Activated CD8-positive, alpha-beta T cell treated with anti-CD3 and anti-CD28 coated beads for 36 hours (primary cell): Measurements from ENCODE around the gene HDAC10. TPM values are rescaled to one million over a fixed set of nuclear protein-coding genes. Genes with fewer than 3 reads are reported as not detected.

ENCODE experiments used
- ATAC-seq: fragments of 200-7000 bp; cut with Tn5 transposase; one replicate; pipeline ENCODE4 v1.10.0; 2021; ENCODE audit warnings: mild to moderate bottlenecking, moderate library complexity
- CTCF ChIA-PET: fragments of 350-600 bp; sonication (Branson Sonifier 250); formaldehyde crosslinking; loops from one replicate; lab custom pipeline; 2021; ENCODE audit warnings: antibody characterized with exemption; lab: Charles Lee
- POLR2A ChIA-PET: fragments of 350-600 bp; sonication (Branson Sonifier 250); formaldehyde crosslinking; loops from one replicate; lab custom pipeline; 2021; ENCODE audit warnings: antibody characterized with exemption; lab: Charles Lee
- DNase-seq: peaks from one replicate; pipeline ENCODE4 v3.0.0-alpha.2; 2020
- H3K27ac Mint-ChIP-seq: one replicate; pipeline ENCODE4 v1.8.0; 2021; ENCODE audit warnings: mild to moderate bottlenecking, mixed read lengths
- H3K27me3 Mint-ChIP-seq: one replicate; pipeline ENCODE4 v1.8.0; 2021; ENCODE audit warnings: mixed read lengths
- H3K36me3 Mint-ChIP-seq: one replicate; pipeline ENCODE4 v1.8.0; 2021; ENCODE audit warnings: low read depth, mixed read lengths
- H3K4me1 Mint-ChIP-seq: one replicate; pipeline ENCODE4 v1.8.0; 2021; ENCODE audit warnings: low read depth, mixed read lengths
- H3K4me3 Mint-ChIP-seq: one replicate; pipeline ENCODE4 v1.8.0; 2021; ENCODE audit warnings: mild to moderate bottlenecking, moderate library complexity, mixed read lengths
- H3K9me3 Mint-ChIP-seq: one replicate; pipeline ENCODE4 v1.8.0; 2021; ENCODE audit warnings: mixed read lengths
- CTCF ChIP-seq: fragments of 200-600 bp; IDR thresholded peaks from one replicate; pipeline ENCODE4 v1.8.0; 2022; ENCODE audit warnings: antibody characterized with exemption, mild to moderate bottlenecking
- intact Hi-C: fragments of 100-400 bp; cut with micrococcal nuclease; formaldehyde crosslinking; loops from one replicate; pipeline ENCODE4 v1.10.0; 2022
- total RNA-seq, 2 experiments: library from RNA; stranded (reverse); gene quantifications; one replicate each; pipeline ENCODE4 v1.2.3, GENCODE V29; 2021

Gene HDAC10
- total RNA-seq, 2 experiments from 2014 or later: 43.0 to 44.3 TPM

DNA sequence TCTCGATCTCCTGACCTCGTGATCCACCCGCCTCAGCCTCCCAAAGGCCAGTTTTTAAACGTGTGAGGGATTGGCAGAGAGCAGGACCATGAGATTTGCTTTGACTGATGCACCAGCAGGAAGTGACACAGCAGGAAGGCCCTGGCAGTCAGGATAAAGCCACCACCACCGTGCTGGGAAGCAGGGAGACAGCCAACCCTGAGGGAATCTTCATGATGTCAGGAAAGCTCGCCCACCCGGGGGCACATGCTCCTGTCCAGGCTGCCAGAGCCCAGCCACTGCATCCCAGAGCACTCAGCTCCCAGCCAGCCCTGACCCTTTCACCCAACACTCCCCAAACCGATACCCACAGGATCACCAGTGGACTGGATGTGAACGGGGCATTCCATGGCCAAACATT is 12.3 kb downstream of the HDAC10 start:
- ChIA-PET POLR2A (interaction anchor here (1.5 kb wide), 1 partner anchor 12 kb away, joined by 5 read pairs; the partner anchor contains the start of gene HDAC10), CTCF (interaction anchor here (0.7 to 1.6 kb wide), 3 partner anchors 89 to 103 kb away, joined by 3 to 6 read pairs (median 3); no protein-coding TSS in a partner anchor)
- Mint-ChIP-seq H3K4me1 (peaks cover 35% of the 10 kb centered on the region), H3K36me3 (peaks cover 26% of the 10 kb centered on the region), H3K9me3 (no peaks in the 10 kb centered on the region), H3K27me3 (no peaks in the 10 kb centered on the region), H3K4me3 (no peak overlapping the region), H3K27ac (no peak overlapping the region)
- ATAC-seq: no peak
- no peak for DNase-seq
- TF ChIP-seq CTCF: no peak
- intact Hi-C loops: no loop called here

- Mint-ChIP-seq H3K36me3 (peaks cover 23% of the 10 kb centered on the region), H3K27me3 (no peaks in the 10 kb centered on the region), H3K4me3 (no peak overlapping the region), H3K4me1 (peaks cover 29% of the 10 kb centered on the region), H3K9me3 (no peaks in the 10 kb centered on the region), H3K27ac (no peak overlapping the region)
- CTCF ChIA-PET: interaction anchor here (0.7 to 1.7 kb wide), 4 partner anchors 9 to 29 kb away, joined by 3 to 4 read pairs (median 4); partner anchors contain the start of gene HDAC10
- no peak for ATAC-seq
- no peak for DNase-seq
- POLR2A ChIA-PET: no interaction called here
- intact Hi-C loops: no loop called here
- TF ChIP-seq CTCF: peak; percentile 52
Measured at GRCh38 chr22:50236731-50237409, 14.2 kb downstream of the HDAC10 start.

- Mint-ChIP-seq H3K9me3 (no peaks in the 10 kb centered on the region), H3K4me3 (no peak overlapping the region), H3K4me1 (peaks cover 21% of the 10 kb centered on the region), H3K27ac (no peak overlapping the region), H3K27me3 (no peaks in the 10 kb centered on the region), H3K36me3 (peaks cover 22% of the 10 kb centered on the region)
- ATAC-seq: no peak
- DNase-seq: no peak
- intact Hi-C loops: no loop called here
- POLR2A ChIA-PET: no interaction called here
- no peak for TF ChIP-seq CTCF
- CTCF ChIA-PET: interaction anchor here (1.4 kb wide), 1 partner anchor 8 kb away, joined by 3 read pairs; no protein-coding TSS in a partner anchor
Measured at GRCh38 chr22:50233223-50233622, 17.8 kb downstream of the HDAC10 start.

GRCh38 chr22:50232481-50233151 is 18.4 kb downstream of the HDAC10 start:
- DNase-seq (no peak), ATAC-seq (no peak)
- H3K36me3 Mint-ChIP-seq: peaks cover 20% of the 10 kb centered on the region
- H3K27me3 Mint-ChIP-seq: no peaks in the 10 kb centered on the region
- POLR2A ChIA-PET: no interaction called here
- peaks cover 21% of the 10 kb centered on the region for H3K4me1 Mint-ChIP-seq
- intact Hi-C loops: no loop called here
- no peak for TF ChIP-seq CTCF
- H3K4me3 Mint-ChIP-seq: no peak overlapping the region
- H3K27ac Mint-ChIP-seq: no peak overlapping the region
- CTCF ChIA-PET: interaction anchor here (1.4 kb wide), 1 partner anchor 8 kb away, joined by 3 read pairs; no protein-coding TSS in a partner anchor
- H3K9me3 Mint-ChIP-seq: no peaks in the 10 kb centered on the region

GRCh38 chr22:50229370-50229769 is 21.7 kb downstream of the HDAC10 start:
- Mint-ChIP-seq H3K4me1 (no peaks in the 10 kb centered on the region), H3K36me3 (peaks cover 20% of the 10 kb centered on the region), H3K4me3 (no peak overlapping the region), H3K27ac (no peak overlapping the region), H3K27me3 (no peaks in the 10 kb centered on the region), H3K9me3 (no peaks in the 10 kb centered on the region)
- DNase-seq (no peak), ATAC-seq (no peak)
- intact Hi-C loops: no loop called here
- no peak for TF ChIP-seq CTCF
- ChIA-PET CTCF (interaction anchor here (1.8 kb wide), 1 partner anchor 12 kb away, joined by 8 read pairs; no protein-coding TSS in a partner anchor), POLR2A (interaction anchor here (0.9 kb wide), 1 partner anchor 37 kb away, joined by 4 read pairs; no protein-coding TSS in a partner anchor)
